Skin epidermis (tissue), 12 donors: ENCODE data around the gene GTPBP6.
A peak's percentile ranks its signal among the peaks of the same experiment; 100 is the strongest.

Experiments used
- H3K27ac ChIP-seq, 21 experiments: fragments of 200-600 bp; sonication (generic) in 11 of 21; one replicate each; pipeline ENCODE4 v1.5.0; 2020; ENCODE audit warnings: mild to moderate bottlenecking in 3 of 21, inconsistent platforms in 2 of 21, moderate library complexity in 2 of 21
- H3K4me3 ChIP-seq, 7 experiments: fragments of 200-600 bp; sonication (generic) in 2 of 7; one replicate each; pipeline ENCODE4 v1.5.0; 2020; ENCODE audit warnings: inconsistent platforms in 2 of 7, mild to moderate bottlenecking in 2 of 7, moderate library complexity in 1 of 7

Gene GTPBP6, protein sequence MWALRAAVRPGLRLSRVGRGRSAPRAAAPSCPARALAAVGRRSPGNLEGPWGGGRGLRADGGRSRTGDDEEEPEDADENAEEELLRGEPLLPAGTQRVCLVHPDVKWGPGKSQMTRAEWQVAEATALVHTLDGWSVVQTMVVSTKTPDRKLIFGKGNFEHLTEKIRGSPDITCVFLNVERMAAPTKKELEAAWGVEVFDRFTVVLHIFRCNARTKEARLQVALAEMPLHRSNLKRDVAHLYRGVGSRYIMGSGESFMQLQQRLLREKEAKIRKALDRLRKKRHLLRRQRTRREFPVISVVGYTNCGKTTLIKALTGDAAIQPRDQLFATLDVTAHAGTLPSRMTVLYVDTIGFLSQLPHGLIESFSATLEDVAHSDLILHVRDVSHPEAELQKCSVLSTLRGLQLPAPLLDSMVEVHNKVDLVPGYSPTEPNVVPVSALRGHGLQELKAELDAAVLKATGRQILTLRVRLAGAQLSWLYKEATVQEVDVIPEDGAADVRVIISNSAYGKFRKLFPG

DNA sequence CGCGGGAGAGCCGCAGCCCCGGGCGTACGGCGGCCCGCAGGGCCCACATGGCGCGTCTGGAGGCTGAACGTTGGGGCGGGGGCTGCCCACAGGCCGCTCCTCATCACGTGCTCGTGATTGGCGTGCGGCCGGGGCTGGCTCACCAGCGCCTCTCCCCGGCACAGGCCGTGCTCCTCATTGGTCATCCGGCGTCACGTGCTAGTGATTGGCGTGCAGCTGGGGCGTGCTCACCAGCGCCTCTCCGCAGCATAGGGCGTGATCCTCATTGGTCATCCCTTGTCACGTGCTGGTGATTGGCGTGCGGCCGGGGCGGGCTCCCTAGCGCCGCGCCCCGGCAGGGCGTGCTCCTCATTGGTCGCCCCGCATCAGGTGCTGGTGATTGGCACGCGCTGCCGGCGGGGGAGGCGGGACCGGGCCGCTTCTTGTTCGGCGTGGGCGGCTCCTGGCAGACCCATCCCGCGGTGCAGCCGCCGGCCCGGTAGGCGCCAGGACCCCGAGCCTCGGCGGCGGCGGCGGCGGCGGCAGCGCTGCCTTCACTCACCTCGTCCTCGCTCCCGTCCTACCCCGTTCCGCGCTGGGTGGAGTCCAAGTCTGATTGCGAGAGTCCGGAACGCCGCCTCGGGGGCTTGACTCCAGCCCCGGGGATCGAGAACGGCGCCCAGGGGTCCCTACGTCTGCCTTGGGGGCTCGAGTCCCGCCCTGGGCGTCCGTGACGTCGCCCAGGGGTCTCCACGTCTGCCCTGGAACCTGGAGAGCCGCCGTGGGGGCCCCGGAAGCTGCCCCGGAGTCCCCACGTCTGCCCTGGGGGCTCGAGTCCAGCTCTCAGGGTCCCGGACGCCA is at the start of gene GTPBP6:
TSS of gene GTPBP6 (minus strand) at position 58 of the 840 bp plus-strand sequence. CDS start at position 49, 9 bp downstream.
- Histone ChIP-seq H3K27ac (peak within 1 kb of the TSS; percentile 70 to 99 (median 96)), H3K4me3 (peak within 1 kb of the TSS; percentile 76 to 99 (median 88))

DNA sequence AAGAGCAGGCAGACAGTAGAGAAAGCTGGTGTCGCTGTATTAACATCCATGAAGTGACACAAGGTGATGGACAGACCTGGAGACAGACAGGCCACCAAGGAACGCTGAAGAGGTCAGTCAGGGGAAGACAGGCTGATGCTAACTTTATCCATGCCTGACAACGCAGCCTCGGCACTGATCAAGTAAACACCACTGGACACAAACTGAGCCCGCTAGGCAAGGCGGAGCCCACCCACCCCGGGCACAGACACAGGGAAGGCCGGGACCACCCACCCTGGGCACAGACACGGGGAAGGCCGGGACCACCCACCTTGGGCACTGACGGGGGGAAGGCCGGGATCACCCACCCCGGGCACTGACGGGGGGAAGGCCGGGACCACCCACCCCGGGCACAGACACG is 49.3 kb upstream of the GTPBP6 start:
- H3K27ac ChIP-seq: no peak overlapping the region
- H3K4me3 ChIP-seq: no peak overlapping the region

DNA sequence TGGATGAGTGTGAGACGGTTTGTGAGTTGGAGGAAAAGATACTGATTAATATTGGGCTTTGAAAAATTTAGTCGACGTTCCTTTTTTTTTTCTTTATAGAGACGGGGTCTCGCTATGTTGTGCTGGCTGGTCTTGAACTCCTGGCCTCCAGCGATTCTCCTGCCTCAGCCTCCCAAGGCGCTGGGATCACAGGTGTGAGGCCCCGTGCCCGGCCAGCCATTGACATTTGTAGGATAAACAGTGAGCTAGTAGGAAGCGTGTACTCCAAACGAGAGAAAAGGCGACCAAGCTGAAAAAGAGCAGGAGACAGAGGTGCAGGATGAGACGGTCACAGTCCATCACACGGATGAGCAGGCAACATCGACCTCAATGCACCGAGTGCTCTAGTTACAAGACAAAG is 48.8 kb upstream of the GTPBP6 start:
- H3K27ac ChIP-seq: no peak overlapping the region
- no peak overlapping the region for H3K4me3 ChIP-seq

DNA sequence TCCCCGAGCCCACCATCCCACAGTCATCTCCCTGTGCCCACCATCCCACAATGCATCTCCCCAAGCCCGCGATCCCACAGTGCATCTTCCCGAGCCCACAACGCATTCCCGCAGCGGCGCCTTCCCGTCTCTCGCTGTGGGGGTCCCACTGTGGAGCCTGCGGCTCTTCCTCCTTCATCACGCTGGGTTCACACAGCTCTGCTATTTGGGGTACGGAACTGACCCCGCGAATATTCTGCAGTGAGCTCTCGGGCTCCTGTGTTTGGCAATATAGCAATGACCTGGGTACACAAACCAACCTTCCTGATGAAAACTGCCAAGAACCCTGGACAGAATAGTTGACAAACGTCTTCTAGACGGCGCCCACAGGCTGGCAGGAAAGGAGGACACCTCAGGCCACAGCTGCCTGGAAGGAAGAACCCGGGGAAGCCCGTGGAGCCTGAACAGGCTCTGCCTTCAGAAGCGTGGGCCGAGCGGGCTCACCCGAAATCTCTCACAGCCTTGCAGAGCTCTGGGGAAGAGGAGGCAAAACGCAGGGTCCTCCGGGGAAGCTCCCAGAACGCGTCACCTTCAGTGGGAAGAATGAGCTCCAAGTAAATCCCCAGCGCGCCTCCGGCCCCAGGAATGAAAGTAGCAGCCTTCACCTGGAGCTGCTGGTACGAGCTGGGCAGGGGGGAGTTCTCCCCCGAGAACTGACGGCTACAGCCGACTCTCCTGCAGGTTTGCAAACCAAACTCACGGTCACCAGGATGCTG is 45.2 kb upstream of the GTPBP6 start:
- Histone ChIP-seq H3K27ac (no peak overlapping the region), H3K4me3 (no peak overlapping the region)

DNA sequence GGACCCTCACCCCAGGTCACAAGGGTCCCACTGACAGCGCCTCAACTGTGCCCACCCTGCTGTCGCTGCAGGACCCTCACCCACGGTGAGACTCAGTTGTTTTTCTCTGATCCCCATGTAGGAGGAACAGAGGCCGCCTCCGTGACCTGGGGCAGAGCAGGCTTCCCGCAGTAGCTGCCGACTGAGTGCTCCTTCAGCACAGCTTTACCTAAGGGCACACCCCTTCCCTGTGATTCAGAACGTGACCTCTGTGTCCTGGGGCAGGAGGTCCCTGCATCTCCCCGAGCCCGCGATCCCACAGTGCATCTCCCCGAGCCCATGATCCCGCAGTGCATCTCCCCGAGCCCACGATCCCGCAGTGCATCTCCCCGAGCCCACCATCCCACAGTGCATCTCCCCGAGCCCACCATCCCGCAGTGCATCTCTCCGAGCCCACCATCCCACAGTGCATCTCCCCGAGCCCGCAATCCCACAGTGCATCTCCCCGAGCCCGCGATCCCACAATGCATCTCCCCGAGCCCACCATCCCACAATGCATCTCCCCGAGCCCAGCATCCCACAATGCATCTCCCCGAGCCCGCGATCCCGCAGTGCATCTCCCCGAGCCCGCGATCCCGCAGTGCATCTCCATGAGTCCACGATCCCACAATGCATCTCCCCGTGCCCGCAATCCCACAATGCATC is 44.5 kb upstream of the GTPBP6 start:
- no peak overlapping the region for H3K27ac ChIP-seq
- no peak overlapping the region for H3K4me3 ChIP-seq

DNA sequence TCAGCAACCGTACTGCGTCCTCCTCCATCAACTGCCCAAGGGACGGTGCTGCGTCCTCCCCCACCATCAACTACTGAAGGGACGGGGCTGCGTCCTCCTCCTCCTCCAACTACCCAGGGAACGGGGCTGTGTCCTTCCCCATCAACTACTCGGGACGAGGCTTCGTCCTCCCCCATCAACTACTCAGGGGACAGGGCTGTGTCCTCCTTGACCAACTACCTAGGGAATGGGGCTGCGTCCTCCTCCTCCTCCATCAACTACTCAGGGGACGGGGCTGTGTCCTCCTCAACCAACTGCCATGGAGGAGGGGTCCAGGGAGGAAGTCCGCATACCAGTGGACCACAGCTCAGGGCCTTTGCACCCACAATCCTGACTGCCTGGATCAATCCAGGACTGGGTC is 43.8 kb upstream of the GTPBP6 start:
- H3K4me3 ChIP-seq: no peak overlapping the region

DNA sequence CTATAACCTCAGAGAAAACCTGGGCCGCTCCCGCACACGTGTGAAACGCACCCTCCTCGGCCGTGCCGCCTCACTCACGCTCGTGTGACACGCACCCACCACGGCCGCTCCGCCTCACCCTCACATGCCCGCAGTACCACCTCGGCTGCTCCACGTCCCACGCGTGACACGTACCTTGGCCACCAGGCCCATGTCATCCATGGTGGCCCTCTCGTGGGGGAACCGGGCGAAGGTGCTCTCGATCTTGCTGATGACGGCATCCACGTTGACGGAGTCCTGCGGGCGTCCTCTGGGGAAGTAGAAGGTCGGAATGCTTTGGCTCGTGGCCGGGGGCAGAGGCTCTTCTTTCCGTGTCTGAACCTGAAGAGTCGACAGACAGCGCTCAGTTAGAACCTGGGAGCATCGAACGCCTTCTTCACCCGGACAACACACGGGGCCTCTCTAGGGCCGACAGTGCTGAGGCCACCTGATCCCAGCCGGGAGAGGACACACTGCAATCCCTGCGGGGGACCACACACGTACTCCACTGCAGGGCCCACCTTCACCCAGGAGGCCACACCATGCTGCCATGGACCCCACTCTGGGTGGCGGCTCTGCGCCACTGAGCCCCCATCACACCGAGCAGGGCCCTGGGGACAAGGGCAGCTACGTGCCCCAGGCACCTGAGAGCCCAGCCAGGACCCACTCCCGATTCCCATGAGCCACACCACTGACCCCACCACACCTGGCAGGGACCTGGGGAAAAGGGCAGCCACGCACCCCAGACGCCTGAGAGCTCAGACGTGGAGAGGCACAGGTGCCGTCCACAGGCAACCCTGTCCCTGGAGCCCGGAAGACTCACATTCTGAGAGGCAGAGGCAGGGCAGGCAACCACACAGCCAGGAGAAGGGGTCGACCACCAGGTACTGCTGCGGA is 42.9 kb upstream of the GTPBP6 start:
- Histone ChIP-seq H3K27ac (no peak overlapping the region), H3K4me3 (no peak overlapping the region)

More for the DNA sequence above, 43.8 kb upstream of the GTPBP6 start:
- no peak overlapping the region for H3K27ac ChIP-seq

DNA sequence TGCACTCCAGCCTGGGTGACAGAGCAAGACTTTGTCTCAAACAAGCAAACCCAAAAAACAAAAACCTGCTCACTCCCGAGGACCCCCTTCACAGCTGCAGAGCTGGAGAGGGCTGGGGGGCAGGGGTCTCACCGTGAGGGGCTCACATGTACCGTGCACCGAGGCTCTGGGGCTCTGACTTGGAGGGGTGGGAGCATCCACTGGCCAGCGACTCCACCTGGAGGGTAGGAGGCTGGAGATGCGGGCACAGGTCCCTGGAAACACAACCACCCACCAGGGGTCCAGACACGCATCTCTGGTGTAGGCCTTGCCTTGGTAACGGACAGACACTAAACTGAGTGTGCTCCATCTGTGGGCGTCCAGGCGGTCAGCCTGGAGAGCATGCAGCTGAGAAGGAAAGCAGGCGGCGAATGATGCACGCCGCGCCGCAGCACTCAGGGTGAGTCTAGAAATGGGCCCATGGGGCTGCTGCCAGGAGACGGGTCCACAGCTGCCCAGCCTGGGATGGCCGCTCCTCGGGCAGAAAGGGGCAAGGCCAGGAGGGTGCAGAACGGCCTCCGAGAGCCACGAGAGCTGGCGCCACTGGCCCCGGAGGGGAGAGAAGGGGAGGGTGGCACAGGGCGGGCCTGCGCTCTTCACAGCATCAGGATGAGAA is 42.0 kb upstream of the GTPBP6 start:
- Histone ChIP-seq H3K4me3 (no peak overlapping the region), H3K27ac (no peak overlapping the region)

DNA sequence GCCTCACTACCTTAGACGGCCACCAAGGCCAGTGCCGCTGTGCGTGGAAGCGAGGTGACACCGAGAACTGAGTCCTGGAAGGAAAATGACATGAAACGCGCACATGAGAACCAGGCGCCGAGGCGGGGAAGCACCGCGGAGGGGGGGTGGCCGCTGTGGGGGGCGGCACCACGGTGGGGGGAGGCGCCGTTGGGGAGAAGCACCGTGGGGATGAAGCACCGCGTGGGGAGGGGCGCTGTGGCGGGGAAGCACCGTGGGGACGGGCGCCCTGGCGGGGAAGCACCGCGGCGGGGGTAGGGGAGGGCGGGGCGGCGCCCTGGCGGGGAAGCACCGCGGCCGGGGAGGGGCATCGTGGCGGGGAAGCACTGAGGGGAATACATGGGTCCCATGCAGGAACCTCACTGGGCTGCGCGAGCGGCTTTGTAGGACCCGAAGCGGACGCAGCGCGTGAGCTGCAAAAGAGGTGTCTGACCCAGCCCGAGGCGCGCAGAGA is 40.1 kb upstream of the GTPBP6 start:
- no peak overlapping the region for H3K27ac ChIP-seq
- no peak overlapping the region for H3K4me3 ChIP-seq

DNA sequence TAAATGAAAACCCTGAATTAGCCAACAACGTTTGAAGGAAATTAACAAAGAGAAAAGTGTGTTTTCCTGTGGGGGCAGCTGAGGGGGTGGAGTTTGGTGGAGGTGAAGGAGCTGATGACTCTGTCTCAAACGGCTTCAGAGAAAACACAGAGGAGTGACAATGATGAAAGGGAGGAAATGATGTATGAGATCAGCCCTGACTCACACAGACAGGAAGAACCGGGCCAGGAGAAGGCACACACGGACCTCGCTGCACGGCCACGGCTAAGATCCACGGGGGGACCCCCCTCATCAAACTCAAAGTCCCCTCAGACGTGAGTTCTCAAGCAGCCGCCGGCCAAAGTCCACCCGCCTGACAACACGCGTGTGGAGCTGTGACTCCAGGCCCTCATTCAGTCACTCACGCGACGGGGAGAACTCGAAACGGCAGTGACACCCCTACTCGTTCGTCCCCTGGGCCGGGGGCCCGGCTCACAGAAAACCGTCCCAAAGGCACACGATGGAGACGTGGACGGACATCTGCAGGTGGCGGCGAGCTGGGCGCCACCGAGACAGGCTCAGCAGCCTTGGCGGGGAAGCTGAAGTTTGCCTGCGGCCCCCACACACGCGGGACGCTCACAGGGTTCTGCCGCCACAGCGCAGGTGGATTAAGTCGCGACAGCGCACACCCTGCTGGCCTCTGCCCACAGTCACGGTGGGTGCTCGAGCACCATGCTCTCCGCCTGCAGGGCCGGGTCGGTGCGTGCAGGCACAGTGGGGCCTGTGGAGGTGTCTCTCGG is 39.3 kb upstream of the GTPBP6 start:
- no peak overlapping the region for H3K4me3 ChIP-seq
- H3K27ac ChIP-seq: no peak overlapping the region

DNA sequence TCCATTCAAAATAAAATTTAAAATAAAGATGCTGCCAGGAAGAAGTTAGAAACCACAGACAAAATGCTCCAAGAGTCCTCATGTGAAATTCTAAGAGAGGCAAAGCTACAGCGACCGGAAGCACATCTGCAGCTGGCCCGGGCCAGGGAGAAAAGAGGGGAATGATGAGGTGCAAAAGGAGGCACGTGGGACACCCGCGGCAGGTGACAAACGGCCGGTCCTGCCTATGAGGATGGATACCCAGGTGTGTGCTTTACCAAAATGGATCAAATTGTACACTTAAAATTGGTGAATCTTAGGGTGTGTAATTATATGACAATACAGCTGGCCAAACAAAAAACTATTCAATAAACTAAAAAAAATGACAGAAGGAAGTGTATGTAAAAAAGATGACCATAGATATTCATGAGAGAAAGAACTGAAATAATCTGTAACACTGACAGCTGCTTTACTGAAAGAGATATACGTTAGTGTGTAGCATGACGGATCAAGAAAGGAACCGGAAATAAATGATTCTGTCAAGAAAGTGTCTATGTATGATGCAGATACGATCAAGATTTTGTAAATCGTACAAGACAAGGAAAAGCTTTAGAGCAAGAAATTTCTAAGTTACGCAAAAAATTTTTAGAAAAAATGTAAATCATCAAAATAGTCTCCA is 38.6 kb upstream of the GTPBP6 start:
- H3K4me3 ChIP-seq: no peak overlapping the region
- no peak overlapping the region for H3K27ac ChIP-seq

DNA sequence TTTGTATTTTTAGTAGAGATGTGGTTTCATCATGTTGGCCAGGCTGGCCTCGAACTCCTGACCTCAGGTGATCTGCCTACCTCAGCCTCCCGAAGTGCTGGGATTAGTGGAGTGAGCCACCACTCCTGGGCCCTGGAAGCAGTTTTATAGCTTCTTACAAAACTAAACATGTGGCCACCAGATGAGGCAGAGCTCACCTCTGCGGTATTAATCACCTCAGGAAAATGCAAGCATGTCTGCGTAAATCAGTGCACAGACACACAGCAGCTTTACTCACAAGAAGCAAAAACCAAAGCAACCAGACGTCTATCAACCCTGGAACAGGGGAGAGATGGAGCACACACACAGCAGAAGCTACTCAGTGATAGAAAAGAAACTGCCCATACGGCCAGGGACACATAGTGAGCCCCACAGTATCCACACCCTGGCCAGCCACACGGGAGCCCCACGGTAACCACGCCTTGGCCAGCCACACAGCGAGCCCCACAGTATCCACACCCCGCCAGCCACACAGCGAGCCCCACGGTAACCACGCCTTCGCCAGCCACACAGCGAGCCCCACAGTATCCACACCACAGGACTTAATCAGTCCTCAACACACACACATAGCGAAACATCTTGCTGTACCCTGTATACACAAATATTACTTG is 37.9 kb upstream of the GTPBP6 start:
- no peak overlapping the region for H3K27ac ChIP-seq
- no peak overlapping the region for H3K4me3 ChIP-seq

DNA sequence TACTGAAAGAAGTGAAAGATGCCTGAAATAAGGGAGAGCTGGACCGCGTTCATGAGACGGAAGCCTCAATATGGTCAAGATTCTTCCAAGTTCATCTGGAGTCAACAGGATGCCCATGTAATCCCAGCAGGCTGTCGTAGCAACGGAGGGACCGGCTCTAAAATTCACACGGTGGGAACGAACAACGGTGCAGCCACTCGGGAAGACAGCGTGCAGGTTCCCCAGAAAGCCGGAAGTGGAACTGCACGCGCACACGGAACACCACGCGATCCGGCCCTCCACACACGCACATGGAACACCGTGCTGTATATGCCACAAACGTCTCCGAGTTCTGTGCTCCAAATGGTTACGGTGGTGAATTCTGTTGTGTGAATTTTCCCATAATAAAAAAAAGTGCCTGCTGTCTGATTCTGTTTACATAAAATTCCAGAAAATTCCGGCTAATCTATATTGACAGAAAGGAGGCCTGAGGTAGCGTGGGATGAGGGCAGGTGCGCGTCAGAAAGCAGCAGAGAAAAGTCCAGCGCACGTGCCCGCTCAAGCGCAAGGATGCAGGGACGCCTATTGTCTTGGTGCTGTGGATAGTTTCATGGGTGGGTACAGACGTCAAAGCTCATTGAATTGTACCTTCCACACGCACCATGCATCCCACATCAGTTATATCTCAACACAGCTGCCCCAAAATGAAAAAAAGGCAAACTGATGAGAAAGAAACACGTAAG is 36.9 kb upstream of the GTPBP6 start:
- no peak overlapping the region for H3K27ac ChIP-seq
- H3K4me3 ChIP-seq: no peak overlapping the region

DNA sequence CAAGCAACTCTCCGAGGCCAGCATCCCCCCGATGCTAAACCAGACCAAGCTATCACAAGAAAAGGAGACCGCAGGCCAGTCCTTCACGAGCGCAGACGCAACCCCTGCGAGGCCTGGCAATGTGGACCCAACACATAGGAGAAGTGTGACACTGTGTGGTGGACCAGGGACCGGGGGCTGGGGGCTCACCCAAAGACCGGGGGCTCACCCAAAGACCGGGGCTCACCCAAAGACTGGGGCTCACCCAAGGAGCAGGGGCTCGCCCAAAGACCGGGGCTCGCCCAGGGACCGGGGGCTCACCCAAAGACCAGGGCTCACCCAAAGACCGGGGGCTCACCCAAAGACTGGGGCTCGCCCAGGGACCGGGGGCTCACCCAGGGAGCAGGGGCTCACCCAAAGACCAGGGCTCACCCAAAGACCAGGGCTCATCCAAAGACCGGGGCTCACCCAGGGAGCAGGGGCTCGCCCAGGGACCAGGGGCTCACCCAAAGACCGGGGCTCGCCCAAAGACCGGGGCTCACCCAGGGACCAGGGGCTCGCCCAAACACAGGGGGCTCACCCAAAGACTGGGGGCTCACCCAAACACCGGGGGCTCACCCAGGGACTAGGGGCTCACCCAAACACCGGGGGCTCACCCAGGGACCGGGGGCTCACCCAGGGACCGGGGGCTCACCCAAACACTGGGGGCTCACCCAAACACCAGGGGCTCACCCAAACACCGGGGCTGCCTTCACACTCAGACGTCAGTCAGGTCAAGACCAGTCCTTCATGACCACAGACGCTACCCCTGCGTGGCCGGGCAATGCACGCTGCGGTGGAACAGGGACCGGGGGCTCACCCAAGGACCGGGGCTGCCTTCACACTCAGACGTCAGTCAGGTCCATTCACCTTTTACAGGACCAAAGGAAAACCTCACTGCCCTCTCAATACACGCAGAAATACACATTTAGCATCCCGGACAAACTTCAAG is 35.3 kb upstream of the GTPBP6 start:
- H3K27ac ChIP-seq: no peak overlapping the region
- no peak overlapping the region for H3K4me3 ChIP-seq
